Eye (tissue), 1 donor: ENCODE results near the gene TMEM106C.
"Not testable (repeated sequence)": the region's sequence is repeated elsewhere in the genome, so short reads cannot be mapped to it uniquely, and the experiment has no call there.

Experiments used
- DNase-seq: peaks from one replicate; pipeline ENCODE4 v3.0.0-alpha.2; 2015

TMEM106C gene

GRCh38 chr12:47950856-47951468, 12.4 kb upstream of the TMEM106C start:
- no peak for DNase-seq

- no peak for DNase-seq
Observed at GRCh38 chr12:47954058-47954457, 9.3 kb upstream of the TMEM106C start.

- no peak for DNase-seq
Observed at GRCh38 chr12:47954467-47955045, 8.8 kb upstream of the TMEM106C start.

- DNase-seq: no peak
Observed at GRCh38 chr12:47955059-47955458, 8.3 kb upstream of the TMEM106C start.

GRCh38 chr12:47957671-47958070, 5.7 kb upstream of the TMEM106C start:
- not testable (repeated sequence) for DNase-seq

GRCh38 chr12:47962198-47962597, 1.2 kb upstream of the TMEM106C start:
- no peak for DNase-seq

GRCh38 chr12:47964106-47964728, 821 bp downstream of the TMEM106C start:
- DNase-seq: peak; percentile 57

GRCh38 chr12:47965581-47965980, 2.2 kb downstream of the TMEM106C start:
- DNase-seq: no peak

- DNase-seq: no peak
Observed at GRCh38 chr12:47967461-47968321, 4.3 kb downstream of the TMEM106C start.

- DNase-seq: no peak
Observed at GRCh38 chr12:47969845-47970244, 6.4 kb downstream of the TMEM106C start.

GRCh38 chr12:47970843-47971242, 7.4 kb downstream of the TMEM106C start:
- no peak for DNase-seq

GRCh38 chr12:47972895-47973294, 9.5 kb downstream of the TMEM106C start:
- DNase-seq: no peak

- DNase-seq: no peak
Observed at GRCh38 chr12:47973870-47974269, 10.5 kb downstream of the TMEM106C start.

- DNase-seq: no peak
Observed at GRCh38 chr12:47975036-47975620, 11.7 kb downstream of the TMEM106C start.

GRCh38 chr12:47975816-47976215, 12.4 kb downstream of the TMEM106C start:
- DNase-seq: no peak

- no peak for DNase-seq
Observed at GRCh38 chr12:47977046-47977771, 13.8 kb downstream of the TMEM106C start.

- DNase-seq: no peak
Observed at GRCh38 chr12:47977772-47978597, 14.6 kb downstream of the TMEM106C start.

- no peak for DNase-seq
Observed at GRCh38 chr12:47978598-47978873, 15.1 kb downstream of the TMEM106C start.

GRCh38 chr12:47979166-47979565, 15.8 kb downstream of the TMEM106C start:
- no peak for DNase-seq

- no peak for DNase-seq
Observed at GRCh38 chr12:47979686-47980085, 16.3 kb downstream of the TMEM106C start.

- no peak for DNase-seq
Observed at GRCh38 chr12:47980197-47980596, 16.8 kb downstream of the TMEM106C start.
